H9 (cell line): ENCODE measurements around the gene IDUA. TPM values are rescaled to one million over a fixed set of nuclear protein-coding genes. Genes with fewer than 3 reads are reported as not detected.

Experiments used
- DNase-seq: peaks from one replicate; pipeline ENCODE4 v3.0.0-alpha.2; 2017
- H2AFZ ChIP-seq: one replicate; pipeline ENCODE4 v1.6.1; 2013; ENCODE audit warnings: mild to moderate bottlenecking, low read length, control low read depth, moderate library complexity
- H2AK5ac ChIP-seq: 2 replicates; pipeline ENCODE4 v1.6.1; 2013; ENCODE audit warnings: low read length, control low read depth, mixed read lengths; ENCODE audit not compliant: insufficient read length
- H2BK120ac ChIP-seq: one replicate; pipeline ENCODE4 v1.6.1; 2013; ENCODE audit warnings: low read depth, mild to moderate bottlenecking, low read length, control low read depth, inconsistent platforms; ENCODE audit not compliant: poor library complexity, severe bottlenecking
- H2BK12ac ChIP-seq: 2 replicates; pipeline ENCODE4 v1.6.1; 2013; ENCODE audit warnings: low read length, control low read depth, mixed read lengths, low read depth; ENCODE audit not compliant: insufficient read length
- H2BK15ac ChIP-seq: 2 replicates; pipeline ENCODE4 v1.6.1; 2013; ENCODE audit warnings: low read depth, low read length, control low read depth
- H2BK20ac ChIP-seq: one replicate; pipeline ENCODE4 v1.6.1; 2013; ENCODE audit warnings: low read depth, mild to moderate bottlenecking, low read length, control low read depth, inconsistent platforms; ENCODE audit not compliant: poor library complexity, severe bottlenecking
- H2BK5ac ChIP-seq: 2 replicates; pipeline ENCODE4 v1.6.1; 2013; ENCODE audit warnings: low read length, control low read depth, mixed read lengths; ENCODE audit not compliant: insufficient read length
- H3K14ac ChIP-seq: 2 replicates; pipeline ENCODE4 v1.6.1; 2013; ENCODE audit warnings: low read length, control low read depth; ENCODE audit not compliant: insufficient read depth
- H3K18ac ChIP-seq: 2 replicates; pipeline ENCODE4 v1.6.1; 2013; ENCODE audit warnings: low read depth, mild to moderate bottlenecking, mixed read lengths, low read length, control low read depth; ENCODE audit not compliant: insufficient read length
- H3K23ac ChIP-seq: 2 replicates; pipeline ENCODE4 v1.6.1; 2013; ENCODE audit warnings: low read length, control low read depth, mixed read lengths, low read depth; ENCODE audit not compliant: insufficient read length
- H3K23me2 ChIP-seq: 2 replicates; pipeline ENCODE4 v1.6.1; 2013; ENCODE audit warnings: low read depth, mild to moderate bottlenecking, mixed read lengths, low read length, control low read depth; ENCODE audit not compliant: insufficient read length, poor library complexity, severe bottlenecking
- H3K27ac ChIP-seq: 2 replicates; pipeline ENCODE4 v1.5.1; 2013; ENCODE audit warnings: low read length, control low read depth, mixed read lengths, low read depth; ENCODE audit not compliant: insufficient read length
- H3K27me3 ChIP-seq: 2 replicates; pipeline ENCODE4 v1.6.1; 2013; ENCODE audit warnings: low read length, control low read depth, inconsistent platforms; ENCODE audit not compliant: insufficient read depth
- H3K4ac ChIP-seq: 2 replicates; pipeline ENCODE4 v1.6.1; 2013; ENCODE audit warnings: low read depth, mild to moderate bottlenecking, control low read depth, inconsistent platforms, low read length, moderate library complexity
- H3K4me1 ChIP-seq: 2 replicates; pipeline ENCODE4 v1.6.1; 2013; ENCODE audit warnings: low read length, control low read depth, inconsistent platforms; ENCODE audit not compliant: insufficient read depth
- H3K4me2 ChIP-seq: 2 replicates; pipeline ENCODE4 v1.6.1; 2013; ENCODE audit warnings: low read length, control low read depth, mixed read lengths; ENCODE audit not compliant: insufficient read length, insufficient read depth
- H3K56ac ChIP-seq: 2 replicates; pipeline ENCODE4 v1.6.1; 2013; ENCODE audit warnings: low read depth, mild to moderate bottlenecking, mixed read lengths, low read length, control low read depth; ENCODE audit not compliant: insufficient read length
- H3K79me1 ChIP-seq: 2 replicates; pipeline ENCODE4 v1.6.1; 2013; ENCODE audit warnings: low read depth, mild to moderate bottlenecking, moderate library complexity, low read length, control low read depth, inconsistent platforms; ENCODE audit not compliant: insufficient read depth, poor library complexity, severe bottlenecking
- H3K79me2 ChIP-seq: 2 replicates; pipeline ENCODE4 v1.6.1; 2013; ENCODE audit warnings: low read length, control low read depth, inconsistent platforms; ENCODE audit not compliant: insufficient read depth
- H3K9ac ChIP-seq: 2 replicates; pipeline ENCODE4 v1.6.1; 2013; ENCODE audit warnings: low read length, control low read depth, mixed read lengths; ENCODE audit not compliant: insufficient read length; ENCODE audit errors: extremely low read depth
- H3K9me3 ChIP-seq: one replicate; pipeline ENCODE4 v1.6.1; 2013; ENCODE audit warnings: low read depth, low read length, inconsistent platforms; ENCODE audit not compliant: control insufficient read depth
- H3T11ph ChIP-seq: one replicate; pipeline ENCODE4 v1.6.1; 2013; ENCODE audit warnings: mild to moderate bottlenecking, low read length, control low read depth, inconsistent platforms
- H4K20me1 ChIP-seq: one replicate; pipeline ENCODE4 v1.6.1; 2013; ENCODE audit not compliant: control insufficient read depth, insufficient read length, insufficient read depth
- H4K5ac ChIP-seq: 2 replicates; pipeline ENCODE4 v1.6.1; 2013; ENCODE audit warnings: low read depth, mild to moderate bottlenecking, mixed read lengths, low read length, control low read depth; ENCODE audit not compliant: insufficient read length
- H4K8ac ChIP-seq: replicated peaks from 2 replicates; pipeline ENCODE4 v1.6.1; 2013; ENCODE audit warnings: low read length, control low read depth, mixed read lengths, low read depth; ENCODE audit not compliant: insufficient read length
- H4K91ac ChIP-seq: 2 replicates; pipeline ENCODE4 v1.6.1; 2013; ENCODE audit warnings: low read depth, mild to moderate bottlenecking, moderate library complexity, mixed read lengths, low read length, control low read depth; ENCODE audit not compliant: insufficient read length
- H3K27ac Mint-ChIP-seq, 3 experiments: 2 replicates in 2 of 3; 3 replicates in 1 of 3; pipeline ENCODE4 v1.8.0; 2020 to 2021; ENCODE audit warnings: mixed read lengths in 3 of 3, mild to moderate bottlenecking in 1 of 3, moderate library complexity in 1 of 3
- H3K27me3 Mint-ChIP-seq: 2 replicates; pipeline ENCODE4 v1.8.0; 2021; ENCODE audit warnings: low read depth, mild to moderate bottlenecking, moderate library complexity, mixed read lengths
- H3K36me3 Mint-ChIP-seq, 3 experiments: 2 replicates in 2 of 3; 3 replicates in 1 of 3; pipeline ENCODE4 v1.8.0; 2020 to 2021; ENCODE audit warnings: low read depth in 3 of 3, mixed read lengths in 3 of 3; ENCODE audit not compliant: insufficient read depth in 1 of 3
- H3K4me1 Mint-ChIP-seq, 2 experiments: 2 replicates each; pipeline ENCODE4 v1.8.0; 2020; ENCODE audit warnings: mixed read lengths in 2 of 2
- H3K4me3 Mint-ChIP-seq, 2 experiments: 2 replicates in 1 of 2; 3 replicates in 1 of 2; pipeline ENCODE4 v1.8.0; 2020 to 2021; ENCODE audit warnings: mild to moderate bottlenecking in 2 of 2, mixed read lengths in 2 of 2, moderate library complexity in 1 of 2
- H3K9me3 Mint-ChIP-seq, 2 experiments: 2 replicates in 1 of 2; 3 replicates in 1 of 2; pipeline ENCODE4 v1.8.0; 2020; ENCODE audit warnings: mild to moderate bottlenecking in 2 of 2, mixed read lengths in 2 of 2, moderate library complexity in 1 of 2
- CTCF ChIP-seq: fragments of 200-600 bp; sonication (generic); conservative IDR thresholded peaks from 3 replicates; pipeline ENCODE4 v1.8.0; 2021; ENCODE audit warnings: antibody characterized with exemption, mild to moderate bottlenecking
- WGBS: extraction: QIAGEN DNeasy Blood & Tissue Kit; methylation state at CpG from one replicate; pipeline ENCODE4 v1.1.7; 2013; ENCODE audit warnings: missing lambda C conversion rate, low lambda C conversion rate, mixed read lengths; ENCODE audit not compliant: insufficient read length; ENCODE audit errors: extremely low coverage; 5-methylcytosine and 5-hydroxymethylcytosine counted together
- total RNA-seq: library from RNA; stranded (reverse); gene quantifications from 2 replicates; pipeline ENCODE4 v1.2.1, GENCODE V29; 2021

The IDUA gene
- total RNA-seq, 1 experiment from 2014 or later: 14.5 TPM

GRCh38 chr4:954211-955020 is 32.4 kb upstream of the IDUA start:
- Mint-ChIP-seq H3K27ac (no peak overlapping the region; a peak in 1 of 7 replicates), H3K9me3 (no peaks in the 10 kb centered on the region), H3K27me3 (no peaks in the 10 kb centered on the region), H3K4me1 (peaks cover 2 to 7% of the 10 kb centered on the region in 2 experiments; a peak in 3 of 4 replicates), H3K36me3 (peaks cover 0 to 5% (median 0%) of the 10 kb centered on the region in 3 experiments; a peak in 2 of 7 replicates), H3K4me3 (no peak overlapping the region)
- no peak overlapping the region for H3K4me2 ChIP-seq
- H3K27ac ChIP-seq: no peak overlapping the region
- H4K91ac ChIP-seq: no peak overlapping the region
- no peaks in the 10 kb centered on the region for H3K79me2 ChIP-seq
- no peaks in the 10 kb centered on the region for H4K20me1 ChIP-seq
- no peak for TF ChIP-seq CTCF
- H3K23ac ChIP-seq: no peak overlapping the region
- H3K23me2 ChIP-seq: no peaks in the 10 kb centered on the region
- DNase-seq: no peak
- no peak overlapping the region for H3K14ac ChIP-seq
- no peak overlapping the region for H2AFZ ChIP-seq
- no peaks in the 10 kb centered on the region for H3K9me3 ChIP-seq
- no peak overlapping the region for H3T11ph ChIP-seq
- no CpG with 5 or more reads among the region's 17 CpGs for WGBS
- H4K8ac ChIP-seq: no peak overlapping the region
- H2BK12ac ChIP-seq: no peak overlapping the region
- H3K9ac ChIP-seq: no peak overlapping the region
- no peak overlapping the region for H3K56ac ChIP-seq
- no peak overlapping the region for H2BK5ac ChIP-seq
- no peak overlapping the region for H2BK20ac ChIP-seq
- no peaks in the 10 kb centered on the region for H3K4me1 ChIP-seq
- H2BK120ac ChIP-seq: no peak overlapping the region
- H3K18ac ChIP-seq: no peak overlapping the region
- no peak overlapping the region for H4K5ac ChIP-seq
- H3K27me3 ChIP-seq: no peaks in the 10 kb centered on the region
- H3K79me1 ChIP-seq: no peaks in the 10 kb centered on the region
- no peak overlapping the region for H3K4ac ChIP-seq
- no peak overlapping the region for H2AK5ac ChIP-seq
- H2BK15ac ChIP-seq: no peak overlapping the region
